HTERT RPE-1 (cell line): ENCODE data around the gene FAM174B.
"Not testable (repeated sequence)": the region's sequence is repeated elsewhere in the genome, so short reads cannot be mapped to it uniquely, and the experiment has no call there.

Experiments used
- in situ Hi-C: fragments of 300-500 bp; cut with MboI; formaldehyde crosslinking; loops from 4 replicates; pipeline ENCODE4 v1.14.3; 2020; ENCODE audit warnings: low sequenced_read_pairs

FAM174B gene

DNA sequence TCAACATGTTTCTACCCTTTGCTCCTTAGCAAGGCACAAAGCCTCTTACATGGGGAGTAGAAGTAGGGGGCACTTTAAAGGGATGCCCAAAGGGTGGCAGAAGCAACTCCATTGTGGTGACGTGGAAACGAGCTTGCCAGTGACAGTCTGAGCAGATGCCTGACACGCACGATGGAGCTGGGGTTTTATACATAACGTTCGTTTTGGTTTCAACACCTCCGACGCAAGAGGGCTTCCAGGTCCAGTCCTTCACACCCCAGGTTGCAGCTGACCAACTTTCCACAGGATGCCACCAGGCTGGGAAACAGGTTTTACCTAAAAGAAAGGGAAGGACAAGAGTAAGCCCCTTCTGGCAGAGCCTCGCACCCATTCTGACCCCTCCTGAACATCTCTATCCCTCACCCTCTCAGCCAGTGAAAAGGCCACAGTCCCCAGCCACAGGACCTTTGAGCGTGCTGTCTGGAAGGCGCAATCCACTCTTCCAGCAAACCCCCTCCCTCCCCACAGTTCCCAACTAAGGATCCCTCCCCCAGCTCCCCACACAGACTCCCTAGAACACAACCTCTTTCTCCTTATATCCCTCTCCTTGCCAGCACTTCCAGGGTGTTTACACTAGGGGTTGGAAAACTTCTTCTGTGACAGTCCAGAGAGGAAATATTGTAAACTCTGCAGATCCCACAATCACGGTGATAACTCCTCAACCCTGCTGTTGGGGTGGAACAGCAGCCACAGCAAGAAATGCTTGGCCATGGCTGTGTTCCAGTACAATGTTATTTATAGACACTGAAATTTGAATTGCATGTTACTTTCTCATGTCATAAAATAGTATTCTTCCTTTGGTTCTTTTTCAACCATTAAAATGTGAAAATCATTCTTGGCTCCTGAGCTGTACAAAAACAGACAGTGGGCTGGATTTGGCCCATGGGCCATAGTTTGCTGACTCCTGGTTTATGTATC, 36.2 kb downstream of the FAM174B start:
- in situ Hi-C loops: no loop called here

DNA sequence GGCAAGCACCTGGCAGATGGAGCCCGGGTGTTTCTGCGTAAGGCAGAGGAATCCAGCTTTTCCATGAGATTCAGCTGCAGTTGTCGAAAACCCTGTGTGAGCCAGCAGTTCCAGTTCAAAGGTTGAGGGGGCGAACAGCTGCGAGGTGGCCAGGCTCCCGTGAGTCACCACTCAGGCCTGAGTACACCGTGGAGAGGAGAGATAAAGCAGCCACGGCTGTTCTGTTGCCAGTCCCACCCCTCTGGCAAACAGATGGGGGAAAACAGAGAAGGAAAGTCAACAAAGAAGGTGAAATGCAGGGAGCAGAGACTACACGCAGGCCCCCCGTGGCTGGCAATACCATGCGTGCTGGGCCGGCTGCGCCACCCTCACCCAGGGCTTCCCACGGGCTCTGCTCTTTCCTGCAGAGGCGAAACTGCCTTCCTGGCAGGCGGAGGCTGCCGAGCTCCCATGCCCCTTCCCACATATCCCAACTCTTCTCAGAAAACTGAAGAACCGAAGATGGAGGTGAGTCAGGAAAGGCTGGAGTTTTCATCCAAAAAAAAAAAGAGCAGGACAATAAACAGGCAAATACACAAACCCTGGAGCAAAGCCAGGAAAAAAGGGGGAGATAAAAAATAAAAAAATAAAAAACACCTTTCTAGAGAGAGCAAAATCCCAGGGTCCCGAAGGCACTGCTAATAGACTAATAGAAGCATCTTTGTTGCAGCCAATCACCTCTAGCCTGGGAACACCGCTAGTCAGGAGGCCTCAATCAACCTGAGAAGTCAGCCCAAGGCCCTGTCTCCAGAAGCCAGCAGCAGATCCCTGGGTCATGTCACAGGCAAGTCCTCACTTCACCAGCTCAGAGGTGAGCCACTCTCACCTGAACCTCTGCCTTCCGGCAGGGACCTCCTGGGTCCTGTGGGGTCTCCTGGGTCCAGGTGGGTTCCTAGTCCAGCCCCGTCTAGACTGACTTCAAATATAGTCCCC, 37.7 kb downstream of the FAM174B start:
- in situ Hi-C loops: no loop called here

DNA sequence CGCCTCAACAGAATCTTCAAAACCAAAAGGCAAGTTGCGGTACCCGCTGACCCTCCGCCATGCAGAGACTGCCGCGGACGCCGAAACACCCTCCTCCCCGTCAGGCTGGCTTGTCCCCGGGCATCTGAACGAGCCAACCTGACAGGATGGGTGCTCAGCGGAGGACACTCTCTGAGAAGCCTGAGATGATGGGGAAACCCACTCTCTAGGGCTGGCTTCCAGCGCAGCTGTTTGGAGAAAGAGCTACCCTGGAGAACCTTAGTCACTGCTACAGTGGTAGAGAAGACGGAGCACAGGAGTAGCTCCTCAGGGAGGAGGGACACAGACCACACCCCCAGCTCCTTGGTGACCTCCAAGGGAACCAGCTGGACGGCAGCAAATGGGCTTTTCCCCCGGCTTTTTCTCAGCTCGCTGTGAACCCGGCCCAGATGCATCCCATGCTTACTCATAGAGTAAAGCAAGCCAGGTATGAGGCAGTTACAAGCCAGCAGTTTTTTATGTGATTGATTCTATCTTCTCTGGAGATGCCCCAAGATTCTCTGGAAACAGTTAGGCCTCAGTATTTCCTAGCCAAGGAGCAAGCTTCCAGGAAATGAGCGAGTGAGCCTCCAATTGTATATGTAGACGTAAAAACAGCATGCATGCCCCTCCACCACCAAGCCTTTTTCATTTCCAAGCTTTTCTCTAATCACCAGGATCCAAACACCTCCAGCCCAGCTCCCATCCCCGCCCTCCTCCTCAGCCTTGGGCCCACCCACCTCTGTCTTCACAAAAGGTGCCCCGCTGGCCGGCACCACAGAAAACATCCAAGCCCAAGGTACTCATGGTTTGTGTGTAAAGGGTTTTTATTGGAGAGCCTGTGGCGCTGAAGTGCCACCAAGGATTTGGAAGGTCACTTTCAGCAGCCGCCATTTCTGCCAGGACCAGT, 38.7 kb downstream of the FAM174B start:
- in situ Hi-C loops: no loop called here

DNA sequence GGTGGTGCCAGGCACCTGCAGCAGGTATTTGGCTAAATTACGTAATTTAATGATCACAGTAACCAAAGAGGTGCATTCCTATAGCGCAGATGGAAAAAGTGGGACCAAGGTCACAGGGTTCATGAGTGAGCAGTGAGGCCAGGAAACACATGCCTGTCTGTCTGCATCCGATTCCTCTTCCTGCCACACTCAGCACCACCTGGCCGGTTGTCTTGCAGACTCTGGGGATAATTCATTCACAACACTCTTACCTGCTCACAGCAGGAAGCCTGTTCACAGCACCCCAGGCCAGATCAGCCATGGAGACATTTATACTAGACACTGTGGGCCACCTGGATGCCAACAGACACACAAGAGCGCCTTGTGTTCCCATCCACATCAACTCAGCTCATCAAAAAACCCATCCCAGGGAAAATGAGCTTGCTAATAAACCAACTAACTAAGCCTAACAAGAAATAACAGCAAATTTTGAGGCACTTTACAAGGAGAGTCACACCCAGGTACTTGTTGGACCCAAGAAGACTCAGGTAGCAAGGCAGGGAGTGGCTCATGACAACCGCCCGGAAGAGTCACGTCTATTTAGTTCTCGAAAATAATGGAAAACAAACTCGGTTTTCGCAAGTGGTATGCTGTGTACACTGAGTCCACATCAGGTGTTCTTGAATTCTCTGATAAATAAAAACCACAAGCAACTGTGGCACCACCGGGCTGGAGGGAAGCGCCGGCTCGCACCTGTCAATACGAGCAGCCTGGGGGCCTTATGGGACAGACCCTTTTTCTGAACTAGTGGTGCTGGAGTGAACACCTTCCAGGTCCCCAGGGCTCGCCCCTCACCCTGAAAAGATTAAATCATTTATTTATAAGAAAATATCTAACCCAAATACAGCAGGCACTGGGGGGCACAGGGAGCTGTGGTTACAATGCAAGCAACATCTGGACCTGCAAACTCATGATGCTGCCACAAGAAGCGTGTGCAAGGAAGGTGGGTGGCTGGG, 40.5 kb downstream of the FAM174B start:
- in situ Hi-C loops: no loop called here

DNA sequence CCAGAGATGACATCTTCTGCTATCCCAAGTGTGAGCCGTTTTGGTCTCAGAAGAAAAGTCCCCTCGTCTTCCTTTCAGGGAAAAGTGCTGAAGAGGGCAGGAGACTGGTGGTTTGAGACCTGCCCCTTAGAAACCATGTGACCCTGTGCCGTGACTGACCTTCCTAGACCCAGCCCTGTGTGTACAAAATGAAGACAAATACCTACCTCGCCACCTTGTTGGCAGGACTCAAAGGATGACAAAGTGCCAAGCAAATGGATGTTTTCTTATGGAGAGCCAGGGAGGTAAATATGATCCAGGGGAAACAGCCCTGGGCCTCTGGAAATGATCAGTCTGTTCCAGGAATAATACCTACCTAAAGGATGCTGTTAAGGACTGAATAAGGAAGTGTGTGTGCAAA, 41.3 kb downstream of the FAM174B start:
- in situ Hi-C loops: no loop called here

DNA sequence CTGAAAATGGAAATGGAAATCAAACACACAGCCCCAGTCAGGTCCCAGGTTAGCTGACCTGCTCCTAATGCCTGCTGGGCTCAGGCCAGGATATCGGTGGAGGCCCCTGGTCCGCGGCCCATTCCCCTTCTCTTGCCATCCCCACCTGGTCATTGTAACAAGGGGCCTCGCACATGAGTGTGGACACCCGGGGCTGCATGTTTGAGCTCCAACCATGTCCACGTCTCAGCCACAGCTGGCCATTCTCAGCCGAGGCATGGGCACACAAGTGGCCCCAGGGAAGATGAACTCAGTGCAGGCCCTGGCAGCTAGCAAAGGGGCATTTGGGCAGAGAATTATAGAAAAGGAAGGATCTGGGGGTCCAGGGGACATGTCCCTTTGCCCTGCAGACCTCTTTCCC, 41.7 kb downstream of the FAM174B start:
- in situ Hi-C loops: no loop called here

DNA sequence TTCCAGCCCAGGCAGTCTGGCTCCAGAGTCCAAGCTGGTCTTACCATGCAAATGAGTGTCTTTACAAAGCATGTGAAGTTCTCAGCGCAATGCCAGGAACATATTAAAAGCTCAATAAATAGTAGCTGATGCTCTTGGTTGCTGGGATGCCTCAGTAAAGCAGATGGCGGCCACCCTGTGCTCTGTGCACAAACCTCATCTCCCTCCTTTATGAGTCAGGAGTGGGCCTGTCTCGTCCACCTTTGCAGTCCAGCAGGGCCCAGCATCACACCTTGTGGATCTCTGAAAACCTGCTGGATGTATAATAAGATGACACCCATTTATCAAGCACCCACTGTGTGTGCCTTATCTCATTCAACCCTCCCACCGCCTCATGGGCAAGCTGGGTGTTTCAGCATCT, 42.7 kb downstream of the FAM174B start:
- in situ Hi-C loops: no loop called here

DNA sequence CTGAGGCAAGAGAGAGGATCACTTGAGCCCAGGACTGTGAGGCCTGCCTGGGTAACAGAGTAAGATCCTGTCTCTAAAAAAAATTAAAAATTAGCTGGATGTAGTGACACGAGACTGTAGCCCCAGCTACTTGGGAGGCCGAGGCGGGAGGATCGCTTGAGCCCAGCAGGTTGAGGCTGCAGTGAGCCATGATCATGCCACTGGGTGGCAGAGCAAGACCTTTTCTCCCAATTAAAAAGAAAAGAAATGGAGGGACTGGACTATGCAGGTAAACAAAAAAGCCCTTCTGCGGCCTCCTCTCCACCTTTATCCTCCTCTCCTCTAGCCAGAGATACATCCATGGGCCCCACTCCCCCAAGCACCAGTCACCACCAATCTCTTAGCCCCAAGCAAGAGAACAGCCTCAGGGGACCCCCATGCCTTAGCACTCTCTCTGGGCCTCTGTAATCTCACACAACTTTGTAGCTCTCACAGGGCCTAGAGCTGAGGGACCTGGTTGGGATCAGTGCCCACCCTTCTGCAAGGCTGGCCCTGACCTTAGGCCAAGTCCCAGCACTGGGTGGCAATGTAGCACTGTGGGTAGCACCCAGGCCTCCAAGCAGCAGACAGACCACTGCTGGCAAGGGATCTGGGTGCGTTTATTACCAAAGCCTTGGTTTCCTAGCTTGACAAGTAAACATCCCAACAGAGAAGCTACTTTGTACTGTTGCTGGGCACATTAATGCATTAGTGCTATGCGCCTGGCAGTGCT, 43.4 kb downstream of the FAM174B start:
- in situ Hi-C loops: no loop called here

DNA sequence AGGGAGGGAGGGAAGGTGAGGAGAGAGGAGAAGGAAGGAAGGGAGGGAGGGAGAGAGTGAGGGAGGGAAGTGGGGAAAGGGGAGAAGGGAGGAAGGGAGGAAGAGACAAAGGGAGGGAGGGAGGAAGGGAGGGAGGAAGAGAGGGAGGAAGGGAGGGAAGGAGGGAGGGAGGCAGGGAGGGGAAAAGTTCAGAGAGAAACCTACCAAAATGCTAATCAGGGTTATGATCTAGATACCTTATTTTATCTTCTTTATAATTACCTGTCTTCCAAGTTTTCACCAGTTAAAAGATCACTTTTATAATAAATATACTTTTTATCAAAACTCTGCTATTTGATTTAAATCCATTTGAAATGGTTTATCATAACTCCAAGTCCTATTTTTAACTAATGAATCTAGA, 44.4 kb downstream of the FAM174B start:
- in situ Hi-C loops: no loop called here

DNA sequence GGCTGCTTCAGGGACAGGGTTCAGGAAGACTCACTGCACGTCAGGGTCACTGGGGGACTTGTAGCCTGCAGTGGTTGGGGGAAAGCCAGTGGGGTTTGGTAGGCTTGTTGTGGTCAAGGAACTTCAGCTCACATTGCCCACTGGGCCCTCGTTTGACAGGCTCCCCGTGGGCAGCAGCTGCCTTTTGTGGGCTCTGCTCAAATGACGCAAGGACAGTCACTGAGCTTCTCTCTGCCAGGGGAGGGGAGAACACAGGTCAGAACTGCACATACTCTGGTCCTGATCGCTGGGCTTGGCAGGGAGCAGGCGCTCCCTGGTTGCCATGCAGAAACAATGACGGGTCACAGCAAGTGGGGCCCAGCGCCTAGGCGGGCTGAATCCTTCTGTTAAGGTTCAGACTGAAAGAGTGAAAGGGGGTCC, 45.5 kb downstream of the FAM174B start:
- in situ Hi-C loops: no loop called here

DNA sequence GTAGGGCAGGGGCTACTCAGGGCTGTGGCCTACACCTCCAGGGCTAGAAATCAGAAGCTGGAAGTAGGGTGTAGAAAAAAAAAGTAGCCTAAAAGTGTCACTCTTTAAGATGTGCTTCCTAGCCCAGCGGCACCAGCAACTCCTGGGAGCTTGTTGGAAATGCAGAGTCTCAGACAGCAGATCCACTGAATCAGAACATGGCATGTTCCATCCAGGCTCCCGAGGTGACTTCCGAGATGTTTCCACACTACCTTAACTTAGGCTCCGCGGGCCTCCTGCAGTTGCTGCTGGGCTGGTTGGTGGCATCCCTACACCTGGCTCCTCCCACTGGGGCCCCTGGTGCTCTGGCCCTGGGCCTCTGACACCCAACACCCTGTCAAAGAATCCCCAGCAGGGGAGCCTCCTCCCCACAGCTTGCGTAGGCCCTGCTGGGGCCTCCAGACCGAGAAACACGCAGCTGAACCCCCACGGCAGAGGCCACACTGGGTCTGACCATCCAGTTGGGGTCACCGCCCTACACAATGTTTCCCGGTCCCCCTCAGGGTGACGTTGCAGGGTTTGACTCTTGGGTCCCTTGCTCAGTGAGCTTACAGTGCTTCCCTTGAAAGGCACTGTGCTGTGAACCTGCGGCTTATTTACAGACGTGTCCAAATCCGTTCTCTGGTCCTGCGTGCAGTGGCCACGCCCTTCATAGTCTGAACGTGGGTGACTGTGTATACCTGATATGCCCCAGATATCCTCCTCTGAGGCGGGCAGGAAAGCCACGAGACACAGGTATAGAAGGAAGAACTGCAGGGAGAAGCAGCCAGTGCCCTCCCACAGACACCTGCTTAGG, 46.5 kb downstream of the FAM174B start:
- in situ Hi-C loops: no loop called here

DNA sequence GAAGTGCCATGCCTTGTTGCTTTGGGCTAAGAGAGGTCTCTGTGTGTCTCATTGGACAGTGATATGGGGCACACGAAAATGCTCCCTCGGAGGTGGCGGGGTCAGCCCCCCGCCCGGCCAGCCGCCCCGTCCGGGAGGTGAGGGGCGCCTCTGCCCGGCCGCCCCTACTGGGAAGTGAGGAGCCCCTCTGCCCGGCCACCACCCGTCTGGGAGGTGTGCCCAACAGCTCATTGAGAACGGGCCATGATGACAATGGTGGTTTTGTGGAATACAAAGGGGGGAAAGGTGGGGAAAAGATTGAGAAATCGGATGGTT, 48.8 kb downstream of the FAM174B start:
- in situ Hi-C loops: not testable (repeated sequence)

DNA sequence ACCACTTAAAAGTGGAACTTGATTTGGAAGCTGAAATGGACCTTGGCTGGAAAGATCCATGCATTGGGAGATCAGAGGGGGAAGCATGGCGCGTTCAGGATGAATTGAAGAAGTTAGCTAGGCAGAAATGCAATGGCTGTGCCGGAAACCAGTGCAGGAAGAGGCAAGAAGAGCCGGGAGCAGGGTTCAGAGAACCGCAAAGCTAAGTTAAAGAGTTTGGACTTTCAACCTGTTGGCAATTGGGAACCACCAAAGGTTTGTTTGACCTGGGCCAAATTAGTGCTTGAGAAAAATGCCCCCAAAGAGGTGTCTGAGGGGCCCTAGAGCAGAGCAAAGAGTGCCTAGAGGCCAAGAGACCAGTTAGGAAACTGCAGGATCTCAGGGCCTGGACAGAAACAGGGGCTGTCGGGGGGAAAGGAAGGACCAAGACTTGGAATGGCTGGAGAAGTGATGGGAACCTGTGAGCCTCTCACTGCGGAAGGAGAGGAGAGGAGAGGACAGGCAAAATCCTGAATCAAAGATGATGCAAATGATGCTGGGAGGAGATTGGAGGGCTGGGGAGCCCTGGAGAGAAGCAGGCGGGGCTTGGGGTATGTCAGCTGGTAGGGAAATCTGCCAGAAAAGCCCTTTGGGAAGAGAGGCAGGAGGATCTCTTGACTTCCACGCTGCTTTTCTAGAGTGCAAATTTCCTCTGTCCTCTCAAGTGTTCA, 49.3 kb downstream of the FAM174B start:
- in situ Hi-C loops: no loop called here

DNA sequence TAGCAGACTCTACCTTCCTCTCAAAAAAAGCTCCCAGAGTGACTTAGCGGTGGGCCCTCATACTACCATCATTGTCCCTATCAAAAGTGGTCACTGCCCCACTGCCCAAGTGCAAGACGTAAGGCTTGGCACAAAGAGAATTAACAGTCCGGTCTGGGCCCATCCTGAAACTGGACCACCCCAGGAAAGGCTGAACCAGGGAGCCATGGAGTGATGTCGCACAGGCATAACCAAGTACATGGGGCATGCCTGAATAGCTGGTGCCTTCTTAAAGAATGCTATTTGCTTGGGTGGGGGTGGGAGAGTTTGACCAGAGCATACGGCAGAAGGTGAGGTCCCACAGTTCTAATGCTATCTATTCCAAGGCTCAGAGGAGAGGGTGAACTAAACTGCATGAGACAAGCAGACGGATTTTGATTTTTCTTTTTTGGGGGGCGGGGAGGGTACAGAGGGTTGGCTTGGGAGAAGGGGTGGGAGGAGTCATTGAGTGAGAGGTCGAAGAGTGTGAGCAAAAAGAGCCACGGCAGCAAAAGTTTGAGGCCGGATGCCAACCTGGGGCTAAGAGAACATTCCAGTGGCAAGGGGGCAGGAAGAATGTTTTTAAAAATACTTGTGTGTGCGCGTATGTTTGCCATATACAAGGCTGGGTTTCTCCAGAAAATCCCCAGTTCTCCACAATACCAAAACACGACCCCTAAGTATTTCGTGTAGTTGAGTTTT, 50.2 kb downstream of the FAM174B start:
- in situ Hi-C loops: no loop called here

DNA sequence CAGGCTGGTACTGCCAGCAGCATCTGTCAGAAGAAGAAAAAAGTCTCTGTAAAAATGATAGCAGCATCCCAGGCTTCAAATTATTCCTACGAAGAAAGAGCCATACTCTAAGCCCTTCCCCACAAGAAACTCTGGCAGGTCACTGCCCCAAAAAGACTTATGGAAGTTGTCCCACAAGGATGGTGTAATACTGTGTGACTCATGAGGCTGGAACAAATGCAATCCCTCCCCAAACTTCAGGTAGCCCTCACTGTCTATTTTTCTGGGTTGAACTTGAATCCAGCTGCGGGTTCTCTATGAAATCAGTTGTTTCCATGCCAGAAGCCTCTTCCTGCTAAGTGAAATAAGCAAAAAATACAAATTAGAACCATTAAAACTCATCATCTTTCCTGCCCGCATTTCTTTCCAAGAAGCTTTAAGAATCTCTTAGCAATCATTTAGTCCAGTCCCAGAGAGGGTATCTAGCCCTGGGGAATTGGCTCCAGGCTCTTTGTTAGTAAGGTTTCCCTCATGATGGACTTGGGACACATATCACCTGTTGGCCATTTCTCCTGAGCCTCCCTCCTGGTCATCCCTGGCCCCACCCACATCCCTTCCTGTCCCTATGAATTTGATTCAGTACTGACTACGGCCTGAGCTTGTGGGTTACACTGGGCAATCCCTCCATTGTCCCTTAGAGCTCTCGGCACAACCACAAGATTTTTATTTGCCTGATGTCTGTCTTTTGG, 51.7 kb downstream of the FAM174B start:
- in situ Hi-C loops: no loop called here

DNA sequence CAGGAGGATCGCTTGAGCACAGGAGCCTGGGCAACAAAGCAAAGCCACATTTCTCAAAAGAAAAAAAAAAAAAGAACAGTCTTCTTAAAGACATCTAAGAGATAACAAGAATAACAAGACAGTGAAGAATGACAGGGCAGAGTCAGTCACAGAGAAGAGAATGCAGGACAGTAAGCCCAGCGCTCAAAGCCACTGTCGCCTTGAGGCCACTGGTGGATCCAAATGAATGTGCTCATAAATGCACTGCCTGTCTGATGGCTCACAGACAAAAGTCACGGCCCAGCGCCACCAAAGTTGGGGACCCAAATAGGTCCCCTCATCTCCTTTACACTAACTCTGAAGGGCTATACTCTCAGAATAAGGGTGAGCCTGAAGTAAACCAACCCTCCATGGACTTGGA, 52.3 kb downstream of the FAM174B start:
- in situ Hi-C loops: no loop called here
